Retinal pigment epithelial cell (primary cell): ENCODE measurements around the gene MAML3.

Experiments
- DNase-seq: peaks from one replicate; pipeline ENCODE4 v3.0.0-alpha.2; 2010; ENCODE audit warnings: low read depth
- H3K4me3 ChIP-seq: 2 replicates; pipeline ENCODE4 v1.5.1; 2011; ENCODE audit warnings: mild to moderate bottlenecking, low read length, control low read depth, moderate library complexity
- TF ChIP-seq, protein P1 (sequence below): conservative IDR thresholded peaks from 2 replicates; pipeline ENCODE4 v1.5.1; 2011; ENCODE audit warnings: low read depth, low read length, control low read depth, inconsistent platforms

The MAML3 gene

DNA sequence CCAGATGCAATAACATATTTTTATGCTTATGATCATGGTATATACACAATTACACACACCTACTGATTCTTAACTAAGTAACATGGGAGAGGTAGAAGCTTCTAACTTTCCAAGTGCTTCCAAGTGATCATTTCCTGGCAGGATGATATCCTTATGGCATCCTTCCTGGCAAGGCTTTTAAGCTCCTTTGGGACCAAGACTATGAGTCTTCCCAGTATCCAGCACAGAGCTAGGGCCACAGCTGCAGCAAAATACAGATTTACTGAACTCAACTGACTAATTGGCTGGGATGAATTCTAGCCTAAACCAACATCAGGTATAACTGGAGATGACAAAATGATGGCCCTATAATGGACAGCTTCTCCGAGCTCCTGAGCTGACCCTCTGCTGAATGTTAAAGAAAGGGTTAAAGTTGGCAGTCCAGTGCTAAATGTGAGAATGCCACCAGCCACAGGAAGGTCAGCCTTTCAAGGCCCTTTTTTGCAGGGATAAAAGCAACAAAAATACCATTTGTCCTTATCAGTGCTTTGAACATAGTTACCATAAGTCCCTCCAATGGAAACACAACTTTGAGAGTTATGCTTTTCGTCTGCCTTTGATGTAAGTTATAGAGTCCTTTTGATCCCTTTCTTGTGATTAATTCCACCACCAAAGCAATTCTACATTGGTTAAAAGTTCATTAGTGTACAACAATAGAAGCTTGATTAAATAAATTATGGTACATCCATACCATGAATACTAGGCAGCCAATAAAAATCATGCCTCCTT, 415.0 kb downstream of the MAML3 start:
- TF ChIP-seq, protein P1, sequence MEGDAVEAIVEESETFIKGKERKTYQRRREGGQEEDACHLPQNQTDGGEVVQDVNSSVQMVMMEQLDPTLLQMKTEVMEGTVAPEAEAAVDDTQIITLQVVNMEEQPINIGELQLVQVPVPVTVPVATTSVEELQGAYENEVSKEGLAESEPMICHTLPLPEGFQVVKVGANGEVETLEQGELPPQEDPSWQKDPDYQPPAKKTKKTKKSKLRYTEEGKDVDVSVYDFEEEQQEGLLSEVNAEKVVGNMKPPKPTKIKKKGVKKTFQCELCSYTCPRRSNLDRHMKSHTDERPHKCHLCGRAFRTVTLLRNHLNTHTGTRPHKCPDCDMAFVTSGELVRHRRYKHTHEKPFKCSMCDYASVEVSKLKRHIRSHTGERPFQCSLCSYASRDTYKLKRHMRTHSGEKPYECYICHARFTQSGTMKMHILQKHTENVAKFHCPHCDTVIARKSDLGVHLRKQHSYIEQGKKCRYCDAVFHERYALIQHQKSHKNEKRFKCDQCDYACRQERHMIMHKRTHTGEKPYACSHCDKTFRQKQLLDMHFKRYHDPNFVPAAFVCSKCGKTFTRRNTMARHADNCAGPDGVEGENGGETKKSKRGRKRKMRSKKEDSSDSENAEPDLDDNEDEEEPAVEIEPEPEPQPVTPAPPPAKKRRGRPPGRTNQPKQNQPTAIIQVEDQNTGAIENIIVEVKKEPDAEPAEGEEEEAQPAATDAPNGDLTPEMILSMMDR = no peak
- no peak overlapping the region for H3K4me3 ChIP-seq
- no peak for DNase-seq

GRCh38 chr4:139736661-139737060, 417.3 kb downstream of the MAML3 start:
- TF ChIP-seq, protein P1 = no peak
- no peak for DNase-seq

GRCh38 chr4:139736274-139736660, 417.7 kb downstream of the MAML3 start:
- no peak for DNase-seq
- H3K4me3 ChIP-seq = no peak overlapping the region
- TF ChIP-seq, protein P1 = no peak

More at GRCh38 chr4:139736661-139737060, 417.3 kb downstream of the MAML3 start:
- H3K4me3 ChIP-seq = no peak overlapping the region

DNA sequence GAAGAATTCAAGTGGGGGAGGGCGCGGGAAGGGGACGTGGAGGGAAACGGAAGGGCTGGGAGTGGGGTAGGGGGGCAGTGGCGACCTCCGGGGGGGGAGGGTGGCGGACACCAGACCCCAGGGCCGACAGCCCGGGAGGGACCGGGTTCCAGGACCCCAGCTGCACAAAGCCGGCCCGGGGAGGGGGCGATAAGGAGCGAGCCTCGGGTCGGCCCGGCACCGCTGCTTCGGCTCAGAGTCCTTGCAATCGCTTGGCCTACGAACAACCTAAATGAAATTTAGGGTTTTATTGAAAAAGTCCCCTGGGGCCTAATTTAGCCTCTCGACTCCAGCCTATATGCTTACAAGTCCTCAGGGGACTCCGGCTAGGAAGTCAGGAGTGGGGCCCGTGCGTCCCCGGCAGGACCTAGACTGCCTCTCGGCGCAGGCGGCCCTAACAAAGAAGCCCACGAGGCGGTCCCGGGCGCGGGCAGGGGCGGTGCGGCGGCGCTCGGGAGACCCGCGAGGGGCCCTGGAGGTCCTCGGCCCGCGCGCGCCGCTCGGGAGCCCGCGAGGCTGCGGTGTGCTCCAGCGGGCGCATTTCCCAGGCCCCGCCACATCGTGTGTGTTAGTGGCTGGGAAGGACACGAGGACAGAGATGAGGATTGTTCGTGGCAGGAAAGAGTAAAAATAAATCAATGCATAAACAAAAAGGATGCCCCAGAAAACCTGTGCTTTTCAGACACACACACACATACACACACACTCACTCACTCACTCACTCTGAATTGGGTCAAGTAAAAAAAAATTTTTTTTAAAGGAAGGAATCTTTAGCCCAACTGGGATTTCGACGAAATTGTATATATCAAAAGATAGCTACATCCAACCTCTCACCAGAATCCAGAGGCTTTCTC, 418.4 kb downstream of the MAML3 start:
- TF ChIP-seq, protein P1 = no peak
- DNase-seq = no peak
- H3K4me3 ChIP-seq = peak overlapping the region; percentile 49

DNA sequence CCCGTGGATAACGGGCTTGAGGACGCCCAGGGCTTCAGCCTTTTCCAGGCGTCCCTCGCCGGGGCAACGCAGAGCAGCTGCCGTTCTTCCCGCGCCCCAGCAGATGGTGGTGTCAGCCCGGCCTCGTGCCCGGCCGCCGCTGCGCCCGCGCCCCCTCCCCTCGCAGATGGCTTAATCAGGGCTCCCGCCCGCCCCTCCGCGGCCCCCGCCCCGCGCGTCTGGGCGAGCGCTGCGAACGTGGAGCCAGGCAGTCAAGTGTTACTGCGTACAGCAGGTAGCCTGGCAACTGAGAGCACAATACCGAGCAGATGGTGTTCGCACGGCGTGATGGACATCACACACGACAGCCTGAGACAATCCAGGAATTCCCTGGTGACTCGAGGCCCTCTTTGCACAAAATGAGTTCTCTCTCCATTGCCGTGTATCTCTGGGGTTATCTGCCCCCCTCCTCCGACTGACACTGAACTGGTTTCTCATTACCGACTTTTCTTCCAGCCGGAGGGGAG, 419.1 kb downstream of the MAML3 start:
- TF ChIP-seq, protein P1 = peak; percentile 63
- peak; percentile 72 for DNase-seq
- peak overlapping the region; percentile 53 for H3K4me3 ChIP-seq

DNA sequence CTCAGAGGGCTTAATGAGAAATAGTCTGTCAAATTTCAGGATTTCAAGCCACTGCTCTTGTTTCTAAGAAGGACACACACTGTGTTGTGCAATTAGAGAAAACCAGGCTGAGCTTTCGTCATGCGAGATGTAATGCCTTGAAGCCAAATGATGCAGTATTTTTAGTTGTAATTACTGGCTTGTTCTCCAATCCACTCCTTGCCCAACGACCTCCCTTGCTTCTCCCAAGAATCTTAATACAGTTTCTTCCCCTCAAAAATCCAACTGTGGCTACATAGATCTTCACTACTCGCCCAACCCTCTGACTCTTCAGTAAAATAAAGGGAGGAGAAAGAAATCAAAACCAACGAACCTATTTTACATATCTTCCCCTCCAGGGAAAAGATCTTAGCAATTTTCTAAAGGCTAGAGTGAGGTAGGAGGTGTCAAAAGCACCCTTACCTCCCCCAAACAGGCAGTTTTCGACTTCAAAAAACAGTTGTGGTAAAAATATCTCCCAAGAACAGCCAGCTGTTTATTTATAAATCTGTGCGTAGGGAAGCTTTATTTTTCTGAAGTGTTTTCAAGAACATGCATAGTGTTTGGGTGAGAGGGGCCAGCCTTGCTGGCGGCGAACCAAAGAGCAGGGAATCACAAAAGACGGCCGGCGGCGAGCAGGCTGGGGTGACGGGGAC, 419.6 kb downstream of the MAML3 start:
- TF ChIP-seq, protein P1 = no peak
- no peak for DNase-seq
- peak overlapping the region; percentile 53 for H3K4me3 ChIP-seq
